T-cell (primary cell): ENCODE results near the gene NOB1. TPM values are rescaled to one million over a fixed set of nuclear protein-coding genes. Genes with fewer than 3 reads are reported as not detected.
"Not testable (repeated sequence)": the region's sequence is repeated elsewhere in the genome, so short reads cannot be mapped to it uniquely, and the experiment has no call there.

ENCODE experiments used
- ATAC-seq, 4 experiments: fragments of 200-7000 bp in 3 of 4; fragments of 150-1000 bp in 1 of 4; cut with Tn5 transposase; replicated peaks in 1 of 4; 1 replicate in 3 of 4; 2 replicates in 1 of 4; pipeline ENCODE4 v1.10.0; 2021; ENCODE audit warnings: moderate library complexity in 3 of 4, mild to moderate bottlenecking in 2 of 4, moderate number of reproducible peaks in 1 of 4
- CTCF ChIA-PET, 2 donors: fragments of 300-600 bp; sonication (Branson Sonifier 250); formaldehyde crosslinking; loops; one replicate each; lab custom pipeline; 2022; ENCODE audit warnings: antibody characterized with exemption in 2 of 2; lab: Charles Lee
- POLR2A ChIA-PET, 2 donors: fragments of 300-600 bp; sonication (Branson Sonifier 250); formaldehyde crosslinking; loops; one replicate each; lab custom pipeline; 2022; ENCODE audit warnings: antibody characterized with exemption in 2 of 2; lab: Charles Lee
- DNase-seq, 35 experiments: peaks; one replicate each; pipeline versions ENCODE4 v3.0.0 to v3.0.0-alpha.2; 2013 to 2023
- H3K27ac ChIP-seq: one replicate; pipeline ENCODE4 v1.5.1; 2013; ENCODE audit warnings: low read length
- H3K27me3 ChIP-seq, 2 experiments: replicated peaks in 1 of 2; 1 replicate in 1 of 2; 2 replicates in 1 of 2; pipeline versions ENCODE4 v1.6.1 to v1.7.0; 2013; ENCODE audit warnings: low read length in 1 of 2, mixed read lengths in 1 of 2; ENCODE audit not compliant: control insufficient read depth in 2 of 2, insufficient read depth in 2 of 2; ENCODE audit errors: extremely low read depth in 1 of 2
- H3K36me3 ChIP-seq, 2 donors: 1 replicate in 1 of 2; 2 replicates in 1 of 2; pipeline versions ENCODE4 v1.6.1 to v1.7.0; 2013; ENCODE audit warnings: low read length in 1 of 2; ENCODE audit not compliant: control insufficient read depth in 2 of 2, insufficient read depth in 1 of 2; ENCODE audit errors: extremely low read depth in 1 of 2
- H3K4me1 ChIP-seq, 2 experiments: 1 replicate in 1 of 2; 2 replicates in 1 of 2; pipeline versions ENCODE4 v1.6.1 to v1.7.0; 2013; ENCODE audit warnings: low read length in 2 of 2, mixed read lengths in 1 of 2; ENCODE audit not compliant: insufficient read depth in 2 of 2, control insufficient read depth in 1 of 2; ENCODE audit errors: extremely low read depth in 1 of 2
- H3K4me3 ChIP-seq, 2 donors: 1 replicate in 1 of 2; 2 replicates in 1 of 2; pipeline versions ENCODE4 v1.5.1 to v1.7.0; 2013; ENCODE audit warnings: mild to moderate bottlenecking in 2 of 2, low read length in 1 of 2, moderate library complexity in 1 of 2; ENCODE audit not compliant: control insufficient read depth in 1 of 2; ENCODE audit errors: extremely low read depth in 1 of 2
- H3K9me3 ChIP-seq: 2 replicates; pipeline ENCODE4 v1.7.0; 2013
- H3K27ac Mint-ChIP-seq, 2 donors: one replicate each; pipeline ENCODE4 v1.8.0; 2020 to 2021; ENCODE audit warnings: mild to moderate bottlenecking in 2 of 2, mixed read lengths in 2 of 2
- H3K27me3 Mint-ChIP-seq, 2 donors: one replicate each; pipeline ENCODE4 v1.8.0; 2021 to 2022; ENCODE audit warnings: mixed read lengths in 2 of 2
- H3K36me3 Mint-ChIP-seq: one replicate; pipeline ENCODE4 v1.8.0; 2021; ENCODE audit warnings: mixed read lengths
- H3K4me1 Mint-ChIP-seq, 3 donors: one replicate each; pipeline ENCODE4 v1.8.0; 2020 to 2022; ENCODE audit warnings: mixed read lengths in 3 of 3, mild to moderate bottlenecking in 1 of 3
- H3K4me3 Mint-ChIP-seq, 3 donors: one replicate each; pipeline ENCODE4 v1.8.0; 2020 to 2022; ENCODE audit warnings: mild to moderate bottlenecking in 3 of 3, mixed read lengths in 3 of 3, moderate library complexity in 3 of 3
- H3K9me3 Mint-ChIP-seq, 3 donors: one replicate each; pipeline ENCODE4 v1.8.0; 2020 to 2022; ENCODE audit warnings: mixed read lengths in 3 of 3
- WGBS: methylation state at CpG from one replicate; pipeline ENCODE4 v1.1.5; 2013; ENCODE audit warnings: missing lambda C conversion rate; ENCODE audit not compliant: insufficient coverage; 5-methylcytosine and 5-hydroxymethylcytosine counted together
- total RNA-seq, 35 experiments: library from RNA in 6 of 35; stranded (reverse) in 6 of 35; fragments of 120-200 nt in 1 of 35; gene quantifications; one replicate each; pipeline versions ENCODE4 v1.2.1 to v1.2.4 and lab custom pipeline; 2013 to 2026

Gene NOB1
- total RNA-seq, 5 donors from 2014 or later (not counting 1 experiment from before 2014, with no cell fraction given) = 29.7 to 66.1 (median 60.9) TPM

DNA sequence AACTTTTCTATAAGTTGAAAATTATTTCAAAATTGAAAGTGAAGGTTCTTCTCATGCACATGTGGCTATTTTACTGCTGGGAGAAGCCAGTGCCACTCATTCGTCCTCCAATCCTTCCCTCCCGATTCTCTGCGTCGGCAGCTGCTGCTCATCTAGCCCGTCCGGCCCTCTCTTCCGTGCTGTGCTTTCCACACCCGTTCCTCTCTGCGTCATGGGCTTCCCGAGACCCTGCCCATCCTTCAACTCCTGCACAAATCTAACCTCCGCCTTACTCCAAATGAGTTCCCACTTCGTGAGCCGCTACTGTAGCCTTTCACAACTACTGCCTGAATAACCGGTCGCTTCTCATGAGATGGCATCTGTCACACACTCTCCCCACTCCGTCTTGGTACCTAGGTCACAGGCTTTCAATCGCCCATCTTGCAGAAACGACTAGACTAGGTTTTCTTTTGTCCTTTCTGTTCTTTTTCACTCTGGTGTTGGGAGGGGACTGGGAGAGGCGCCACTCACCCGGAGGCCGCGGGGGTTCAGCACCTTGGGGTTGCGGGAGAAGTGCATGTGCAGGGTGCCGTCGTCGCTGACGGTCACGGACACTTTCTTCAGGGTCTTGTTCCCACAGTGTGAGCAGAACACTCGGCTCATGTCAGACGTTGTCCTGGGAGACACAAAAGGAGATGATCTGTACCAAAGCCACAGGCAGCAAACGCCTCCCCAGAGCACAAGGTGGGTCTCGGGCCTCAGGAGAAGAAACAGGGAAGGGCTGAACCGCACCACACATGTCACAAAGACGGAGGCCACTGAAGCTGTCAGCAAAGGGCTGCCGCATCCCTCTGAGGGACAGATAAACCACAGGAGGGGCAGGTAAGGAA lies 10.1 kb downstream of the NOB1 start:
- ChIA-PET POLR2A (no interaction called here), CTCF (interaction anchor here in 1 of 2 donors (1.4 kb wide), 1 partner anchor 10 kb away, joined by 4 read pairs; the partner anchor contains the start of gene NOB1)
- Mint-ChIP-seq H3K27ac (no peak overlapping the region), H3K4me1 (peaks cover 0 to 5% (median 1%) of the 10 kb centered on the region in 3 donors), H3K27me3 (no peaks in the 10 kb centered on the region), H3K4me3 (no peak overlapping the region), H3K36me3 (peaks cover 61% of the 10 kb centered on the region), H3K9me3 (no peaks in the 10 kb centered on the region)
- Histone ChIP-seq H3K27ac (no peak overlapping the region), H3K4me3 (no peak overlapping the region), H3K9me3 (no peaks in the 10 kb centered on the region), H3K27me3 (no peaks in the 10 kb centered on the region), H3K4me1 (no peaks in the 10 kb centered on the region), H3K36me3 (peaks cover 35 to 88% of the 10 kb centered on the region in 2 donors)
- 99% methylated on average over 29 of the region's 35 CpGs for WGBS
- no peak for DNase-seq
- ATAC-seq = no peak

DNA sequence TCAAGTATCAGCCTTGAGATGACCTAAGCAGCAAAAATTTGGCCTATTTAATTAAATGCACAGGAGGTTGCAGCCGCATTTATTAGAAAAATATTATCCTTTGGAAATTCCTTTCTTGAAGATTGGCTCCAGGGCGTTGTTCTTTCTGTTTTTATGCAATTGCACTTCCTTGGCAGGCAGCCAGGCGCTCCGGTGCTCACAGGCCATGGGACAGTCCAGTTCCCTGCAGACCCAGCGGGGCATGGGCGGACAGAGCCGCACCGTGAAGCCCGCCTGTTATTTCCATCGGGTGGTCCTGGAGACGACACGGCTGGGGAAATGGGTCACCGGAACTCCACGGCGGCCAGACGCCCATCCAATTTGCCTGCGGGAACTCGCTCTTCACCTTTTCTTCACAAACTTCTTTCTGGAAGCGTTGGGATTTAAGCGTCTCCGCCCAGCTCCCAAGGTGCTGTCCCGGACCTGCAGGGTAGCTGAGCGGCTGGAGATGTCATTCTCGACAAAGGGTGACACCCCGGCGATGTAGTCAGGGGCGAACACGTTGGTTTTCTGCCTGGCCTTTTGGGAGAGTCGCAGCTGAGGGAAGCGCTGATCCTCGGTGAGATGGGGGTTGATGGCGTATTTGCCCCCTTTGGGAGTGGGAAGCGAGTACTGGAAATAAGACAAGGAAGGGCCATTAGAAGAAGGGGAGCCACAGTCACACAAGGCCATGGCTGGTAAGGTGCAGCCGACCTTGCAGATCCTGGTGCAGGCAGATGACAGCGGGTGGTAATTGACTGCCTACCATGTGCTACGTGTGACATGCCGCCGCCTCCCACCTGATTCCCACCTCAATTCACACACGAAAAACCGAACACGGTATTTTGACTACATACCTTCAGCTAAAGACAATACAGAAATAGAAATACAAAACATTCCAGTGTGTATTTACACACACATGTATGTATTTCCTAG lies 12.5 kb downstream of the NOB1 start:
- no peak overlapping the region for H3K27ac ChIP-seq
- peaks cover 0 to 5% (median 0%) of the 10 kb centered on the region in 3 donors for H3K4me1 Mint-ChIP-seq
- POLR2A ChIA-PET = no interaction called here

DNA sequence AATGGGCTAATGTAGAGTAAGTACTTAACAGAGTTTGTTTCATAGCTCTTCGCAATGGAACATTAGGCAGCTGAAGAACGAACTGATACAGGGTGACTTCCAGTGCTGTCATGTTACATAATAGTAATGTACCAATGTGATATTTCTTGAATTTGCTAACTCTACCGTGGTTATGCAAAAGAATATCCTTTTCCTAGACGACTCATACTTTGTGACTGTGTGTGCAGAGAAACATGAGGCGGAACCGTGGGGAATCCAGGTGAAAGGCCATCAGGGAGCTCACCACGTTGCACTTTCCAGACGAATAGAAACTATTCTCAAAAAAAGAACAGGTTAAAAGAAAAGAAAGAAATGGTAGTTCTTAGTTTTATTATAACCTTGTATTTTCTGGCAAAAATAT lies 13.2 kb downstream of the NOB1 start:
- Mint-ChIP-seq H3K4me3 (no peak overlapping the region), H3K4me1 (peaks cover 0 to 5% (median 0%) of the 10 kb centered on the region in 3 donors), H3K27ac (no peak overlapping the region), H3K9me3 (no peaks in the 10 kb centered on the region), H3K27me3 (no peaks in the 10 kb centered on the region), H3K36me3 (peaks cover 43% of the 10 kb centered on the region)
- CTCF ChIA-PET = interaction anchor here in 1 of 2 donors (1.1 kb wide), 1 partner anchor 13 kb away, joined by 3 read pairs; the partner anchor contains the start of gene NOB1
- DNase-seq (no peak), ATAC-seq (no peak)
- 86% methylated on average over 6 of the region's 8 CpGs for WGBS
- peaks cover 29 to 61% of the 10 kb centered on the region in 2 donors for H3K36me3 ChIP-seq
- H3K9me3 ChIP-seq = no peaks in the 10 kb centered on the region
- no peak overlapping the region for H3K27ac ChIP-seq
- no peaks in the 10 kb centered on the region for H3K4me1 ChIP-seq
- H3K27me3 ChIP-seq = no peaks in the 10 kb centered on the region
- H3K4me3 ChIP-seq = no peak overlapping the region
- POLR2A ChIA-PET = no interaction called here

More for the DNA sequence above, 12.5 kb downstream of the NOB1 start:
- Mint-ChIP-seq H3K27ac (no peak overlapping the region), H3K36me3 (peaks cover 44% of the 10 kb centered on the region), H3K4me3 (no peak overlapping the region), H3K27me3 (no peaks in the 10 kb centered on the region), H3K9me3 (no peaks in the 10 kb centered on the region)
- 96% methylated on average over 29 of the region's 41 CpGs for WGBS
- Histone ChIP-seq H3K27me3 (no peaks in the 10 kb centered on the region), H3K9me3 (no peaks in the 10 kb centered on the region), H3K4me3 (no peak overlapping the region), H3K4me1 (no peaks in the 10 kb centered on the region), H3K36me3 (peaks cover 29 to 65% of the 10 kb centered on the region in 2 donors)
- CTCF ChIA-PET = interaction anchor here in 1 of 2 donors (0.6 kb wide), 1 partner anchor 1886 kb away, joined by 4 read pairs; no protein-coding TSS in a partner anchor
- DNase-seq (no peak), ATAC-seq (no peak)

DNA sequence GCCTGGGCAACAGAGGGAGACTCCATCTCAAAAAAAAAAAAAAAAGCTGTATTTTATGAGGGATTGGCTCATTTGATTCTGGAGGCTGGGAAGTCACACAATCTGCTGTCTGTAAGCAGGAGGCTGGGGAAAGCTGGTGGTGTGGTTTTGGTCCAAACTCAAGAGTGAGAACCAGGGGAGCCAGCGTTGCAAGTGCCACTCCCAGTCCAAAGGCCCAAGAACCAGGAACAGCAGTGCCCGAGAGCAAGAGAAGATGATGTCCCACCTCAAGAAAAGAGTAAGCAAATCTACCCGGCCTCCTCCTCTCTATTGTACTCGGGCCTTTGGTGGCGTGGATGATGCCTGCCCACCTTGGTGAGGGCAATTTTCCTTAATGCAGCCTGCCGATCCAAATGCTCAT lies 22.6 kb downstream of the NOB1 start:
- no peak for ATAC-seq
- WGBS = 80% methylated on average over 2 of the region's 6 CpGs
- Histone ChIP-seq H3K36me3 (no peaks in the 10 kb centered on the region), H3K27ac (no peak overlapping the region), H3K4me1 (peaks cover under 1 to 9% of the 10 kb centered on the region in 2 experiments), H3K9me3 (no peaks in the 10 kb centered on the region), H3K4me3 (no peak overlapping the region), H3K27me3 (no peaks in the 10 kb centered on the region)
- Mint-ChIP-seq H3K36me3 (no peaks in the 10 kb centered on the region), H3K9me3 (no peaks in the 10 kb centered on the region), H3K27ac (no peak overlapping the region), H3K4me3 (no peak overlapping the region), H3K27me3 (no peaks in the 10 kb centered on the region), H3K4me1 (peaks cover 7 to 10% (median 8%) of the 10 kb centered on the region in 3 donors)
- ChIA-PET CTCF (no interaction called here), POLR2A (interaction anchor here in 1 of 2 donors (1.2 kb wide), 1 partner anchor 23 kb away, joined by 7 read pairs; the partner anchor contains the start of gene NOB1)
- no peak for DNase-seq

DNA sequence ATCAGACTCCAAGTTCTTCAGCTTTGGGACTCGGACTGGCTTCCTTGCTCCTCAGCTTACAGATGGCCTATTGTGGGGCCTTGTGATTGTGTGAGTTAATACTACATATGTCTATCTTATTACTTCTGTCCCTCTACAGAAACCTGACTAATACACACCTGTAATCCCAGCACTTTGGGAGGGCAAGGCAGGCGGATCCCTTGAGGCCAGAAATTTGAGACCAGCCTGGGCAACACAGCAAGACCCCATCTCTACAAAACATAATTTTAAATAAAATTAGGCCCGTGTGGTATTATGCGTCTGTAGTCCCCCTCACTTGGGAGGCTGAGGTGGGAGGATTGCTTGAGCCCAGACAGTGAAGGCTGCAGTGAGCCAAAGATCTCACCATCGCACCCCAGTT lies 23.4 kb downstream of the NOB1 start:
- not testable (repeated sequence) for H3K27ac Mint-ChIP-seq

DNA sequence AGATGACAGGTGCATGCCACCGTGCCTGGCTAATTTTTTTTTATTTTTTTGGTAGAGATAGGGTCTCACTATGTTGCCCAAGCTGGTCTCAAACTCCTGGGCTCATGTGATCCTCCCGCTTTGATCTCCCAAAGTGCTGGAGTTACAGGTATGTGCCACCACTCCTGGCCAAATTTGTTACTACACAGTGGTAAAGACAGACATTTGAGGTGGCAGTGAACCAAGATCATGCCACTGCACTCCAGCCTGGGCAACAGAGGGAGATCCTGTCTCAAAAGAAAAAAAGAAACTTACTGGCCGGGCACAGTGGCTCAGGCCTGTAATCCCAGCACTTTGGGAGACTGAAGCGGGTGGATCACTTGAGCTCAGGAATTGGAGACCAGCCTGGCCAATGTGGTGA lies 25.7 kb downstream of the NOB1 start:
- H3K27me3 ChIP-seq, H3K27ac Mint-ChIP-seq, H3K36me3 Mint-ChIP-seq, H3K4me3 ChIP-seq, H3K27me3 Mint-ChIP-seq, H3K9me3 ChIP-seq, H3K36me3 ChIP-seq, DNase-seq, ATAC-seq, CTCF ChIA-PET, H3K4me3 Mint-ChIP-seq, H3K27ac ChIP-seq, POLR2A ChIA-PET, H3K9me3 Mint-ChIP-seq: not testable (repeated sequence)
- WGBS = no CpG with 5 or more reads among the region's 4 CpGs
- peaks cover 5 to 24% of the 10 kb centered on the region in 2 experiments for H3K4me1 ChIP-seq
- H3K4me1 Mint-ChIP-seq = peaks cover 25 to 28% (median 27%) of the 10 kb centered on the region in 3 donors

More for the DNA sequence above, 23.4 kb downstream of the NOB1 start:
- DNase-seq, H3K27me3 ChIP-seq, H3K9me3 Mint-ChIP-seq, H3K4me3 Mint-ChIP-seq, H3K9me3 ChIP-seq, ATAC-seq, H3K27me3 Mint-ChIP-seq, H3K36me3 ChIP-seq, H3K27ac ChIP-seq, H3K4me3 ChIP-seq, H3K36me3 Mint-ChIP-seq, CTCF ChIA-PET: not testable (repeated sequence)
- POLR2A ChIA-PET = interaction anchor here in 1 of 2 donors (1.2 kb wide), 1 partner anchor 23 kb away, joined by 7 read pairs; the partner anchor contains the start of gene NOB1
- 100% methylated on average over 2 of the region's 5 CpGs for whole genome bisulfite sequencing
- H3K4me1 Mint-ChIP-seq = peaks cover 15 to 18% (median 16%) of the 10 kb centered on the region in 3 donors
- peaks cover 5 to 17% of the 10 kb centered on the region in 2 experiments for H3K4me1 ChIP-seq
